HEK293 (cell line): ENCODE results near the gene BTBD10.

Experiments
- EGR2 ChIP-seq: fragments of 450-650 bp; formaldehyde crosslinking; IDR thresholded peaks from 2 replicates; pipeline ENCODE4 v1.5.1; 2016; ENCODE audit warnings: low read depth, missing biosample characterization, missing genetic modification characterization
- HIC1 ChIP-seq: fragments of 450-650 bp; formaldehyde crosslinking; IDR thresholded peaks from 2 replicates; pipeline ENCODE4 v1.5.1; 2016; ENCODE audit warnings: missing biosample characterization, missing genetic modification characterization
- HOXA7 ChIP-seq: sonication (generic); formaldehyde crosslinking; IDR thresholded peaks from 2 replicates; pipeline ENCODE4 v1.8.1; 2022; ENCODE audit warnings: missing genetic modification reagents, borderline replicate concordance
- KLF10 ChIP-seq: fragments of 450-650 bp; IDR thresholded peaks from 2 replicates; pipeline ENCODE4 v1.5.1; 2018; ENCODE audit warnings: missing biosample characterization, mild to moderate bottlenecking, missing genetic modification characterization
- KLF17 ChIP-seq: fragments of 450-650 bp; formaldehyde crosslinking; IDR thresholded peaks from 2 replicates; pipeline ENCODE4 v1.5.1; 2016; ENCODE audit warnings: missing biosample characterization, missing genetic modification characterization
- KLF7 ChIP-seq: fragments of 450-650 bp; formaldehyde crosslinking; IDR thresholded peaks from 2 replicates; pipeline ENCODE4 v1.5.1; 2016; ENCODE audit warnings: missing biosample characterization, missing genetic modification characterization, borderline replicate concordance
- MYNN ChIP-seq: fragments of 450-650 bp; formaldehyde crosslinking; IDR thresholded peaks from 2 replicates; pipeline ENCODE4 v1.5.1; 2016; ENCODE audit warnings: missing biosample characterization, missing genetic modification characterization, borderline replicate concordance
- OVOL3 ChIP-seq: fragments of 450-650 bp; formaldehyde crosslinking; IDR thresholded peaks from 2 replicates; pipeline ENCODE4 v1.5.1; 2016; ENCODE audit warnings: missing biosample characterization, missing genetic modification characterization
- REST ChIP-seq: fragments of 450-650 bp; formaldehyde crosslinking; IDR thresholded peaks from 2 replicates; pipeline ENCODE4 v1.5.1; 2016; ENCODE audit warnings: missing biosample characterization, missing genetic modification characterization
- SCRT1 ChIP-seq: fragments of 450-650 bp; formaldehyde crosslinking; IDR thresholded peaks from 2 replicates; pipeline ENCODE4 v1.5.1; 2016; ENCODE audit warnings: missing biosample characterization, missing genetic modification characterization, borderline replicate concordance
- SP2 ChIP-seq: fragments of 450-650 bp; formaldehyde crosslinking; IDR thresholded peaks from 2 replicates; pipeline ENCODE4 v1.5.1; 2016; ENCODE audit warnings: missing biosample characterization, missing genetic modification characterization
- SP3 ChIP-seq: fragments of 450-650 bp; formaldehyde crosslinking; IDR thresholded peaks from 2 replicates; pipeline ENCODE4 v1.5.1; 2016; ENCODE audit warnings: missing biosample characterization, missing genetic modification characterization
- ZBTB11 ChIP-seq: fragments of 450-650 bp; formaldehyde crosslinking; conservative IDR thresholded peaks from 2 replicates; pipeline ENCODE4 v1.5.1; 2016; ENCODE audit warnings: low read depth, missing biosample characterization, missing genetic modification characterization
- ZFP69B ChIP-seq: fragments of 450-650 bp; formaldehyde crosslinking; IDR thresholded peaks from 2 replicates; pipeline ENCODE4 v1.5.1; 2016; ENCODE audit warnings: missing biosample characterization, missing genetic modification characterization
- ZNF138 ChIP-seq: fragments of 450-650 bp; formaldehyde crosslinking; IDR thresholded peaks from 2 replicates; pipeline ENCODE4 v1.5.1; 2016; ENCODE audit warnings: missing biosample characterization, missing genetic modification characterization, borderline replicate concordance
- ZNF16 ChIP-seq: fragments of 450-650 bp; formaldehyde crosslinking; IDR thresholded peaks from 2 replicates; pipeline ENCODE4 v1.5.1; 2016; ENCODE audit warnings: low read depth, missing biosample characterization, missing genetic modification characterization
- ZNF202 ChIP-seq: fragments of 450-650 bp; formaldehyde crosslinking; IDR thresholded peaks from 2 replicates; pipeline ENCODE4 v1.5.1; 2016; ENCODE audit warnings: missing biosample characterization, missing genetic modification characterization, borderline replicate concordance
- ZNF223 ChIP-seq: fragments of 450-650 bp; formaldehyde crosslinking; IDR thresholded peaks from 2 replicates; pipeline ENCODE4 v1.5.1; 2016; ENCODE audit warnings: missing biosample characterization, missing genetic modification characterization
- ZNF239 ChIP-seq: fragments of 450-650 bp; formaldehyde crosslinking; IDR thresholded peaks from 2 replicates; pipeline ENCODE4 v1.5.1; 2016; ENCODE audit warnings: missing biosample characterization, missing genetic modification characterization
- ZNF248 ChIP-seq: fragments of 450-650 bp; formaldehyde crosslinking; IDR thresholded peaks from 2 replicates; pipeline ENCODE4 v1.5.1; 2017; ENCODE audit warnings: missing biosample characterization, missing genetic modification characterization
- ZNF324 ChIP-seq: fragments of 450-650 bp; formaldehyde crosslinking; IDR thresholded peaks from 2 replicates; pipeline ENCODE4 v1.5.1; 2016; ENCODE audit warnings: missing biosample characterization, missing genetic modification characterization
- ZNF335 ChIP-seq: fragments of 450-650 bp; formaldehyde crosslinking; conservative IDR thresholded peaks from 2 replicates; pipeline ENCODE4 v1.5.1; 2016; ENCODE audit warnings: missing biosample characterization, missing genetic modification characterization
- ZNF394 ChIP-seq: fragments of 450-650 bp; formaldehyde crosslinking; IDR thresholded peaks from 2 replicates; pipeline ENCODE4 v1.5.1; 2016; ENCODE audit warnings: missing biosample characterization, missing genetic modification characterization, mild to moderate bottlenecking, moderate library complexity, borderline replicate concordance
- ZNF416 ChIP-seq: fragments of 450-650 bp; formaldehyde crosslinking; IDR thresholded peaks from 2 replicates; pipeline ENCODE4 v1.5.1; 2016; ENCODE audit warnings: missing biosample characterization, missing genetic modification characterization
- ZNF48 ChIP-seq: fragments of 450-650 bp; formaldehyde crosslinking; IDR thresholded peaks from 2 replicates; pipeline ENCODE4 v1.5.1; 2016; ENCODE audit warnings: missing biosample characterization, missing genetic modification characterization
- ZNF610 ChIP-seq: fragments of 450-650 bp; formaldehyde crosslinking; IDR thresholded peaks from 2 replicates; pipeline ENCODE4 v1.5.1; 2016; ENCODE audit warnings: missing biosample characterization, missing genetic modification characterization, borderline replicate concordance
- ZNF624 ChIP-seq: fragments of 450-650 bp; formaldehyde crosslinking; IDR thresholded peaks from 2 replicates; pipeline ENCODE4 v1.5.1; 2017; ENCODE audit warnings: missing biosample characterization, missing genetic modification characterization
- ZNF677 ChIP-seq: fragments of 450-650 bp; IDR thresholded peaks from 2 replicates; pipeline ENCODE4 v1.5.0; 2018; ENCODE audit warnings: missing biosample characterization, mild to moderate bottlenecking, missing genetic modification characterization, moderate library complexity
- ZNF747 ChIP-seq: fragments of 450-650 bp; formaldehyde crosslinking; IDR thresholded peaks from 2 replicates; pipeline ENCODE4 v1.5.1; 2016; ENCODE audit warnings: missing biosample characterization, missing genetic modification characterization
- ZNF785 ChIP-seq: fragments of 450-650 bp; formaldehyde crosslinking; IDR thresholded peaks from 2 replicates; pipeline ENCODE4 v1.5.1; 2016; ENCODE audit warnings: missing biosample characterization, missing genetic modification characterization
- ZNF830 ChIP-seq: fragments of 450-650 bp; IDR thresholded peaks from 2 replicates; pipeline ENCODE4 v1.5.0; 2018; ENCODE audit warnings: missing biosample characterization, missing genetic modification characterization, low read depth, mild to moderate bottlenecking, moderate library complexity

Gene BTBD10

GRCh38 chr11:13462901-13463778 is at the start of gene BTBD10 (continued):
- TF ChIP-seq ZNF239 (tag by site-specific recombination) = no peak
- no peak for TF ChIP-seq ZFP69B (tag by site-specific recombination)
- TF ChIP-seq ZNF223 (tag by site-specific recombination) = no peak
- TF ChIP-seq SP3 = peak; percentile 90
- TF ChIP-seq SP2 (tag by site-specific recombination) = peak; percentile 85
- no peak for TF ChIP-seq ZNF202 (tag by site-specific recombination)
- no peak for TF ChIP-seq ZNF416 (tag by site-specific recombination)
- no peak for TF ChIP-seq ZNF677 (tag by site-specific recombination)
- no peak for TF ChIP-seq MYNN (tag by site-specific recombination)
- TF ChIP-seq HOXA7 = no peak
- peak; percentile 24; the same call in 1 of the 2 replicates for TF ChIP-seq HIC1 (tag by site-specific recombination)
- TF ChIP-seq ZNF610 (tag by site-specific recombination) = no peak
- TF ChIP-seq ZNF16 (tag by site-specific recombination) = no peak
- peak; percentile 82; the same call in 1 of the 2 replicates for TF ChIP-seq KLF7 (tag by site-specific recombination)
- no peak for TF ChIP-seq ZNF830 (tag by site-specific recombination)
- TF ChIP-seq OVOL3 (tag by site-specific recombination) = no peak
- TF ChIP-seq REST (tag by site-specific recombination) = peak; percentile 76
- no peak for TF ChIP-seq ZNF248 (tag by site-specific recombination)
- no peak for TF ChIP-seq ZNF394 (tag by site-specific recombination)
- no peak for TF ChIP-seq ZNF48 (tag by site-specific recombination)
- peak; percentile 41; the same call in 1 of the 2 replicates for TF ChIP-seq KLF10
- no peak for TF ChIP-seq ZNF138 (tag by site-specific recombination)
- TF ChIP-seq ZNF335 = peak; percentile 86
- no peak for TF ChIP-seq SCRT1 (tag by site-specific recombination)
- no peak for TF ChIP-seq ZNF324 (tag by site-specific recombination)
- TF ChIP-seq ZNF624 = no peak
- 0 out of 2 replicates have a peak, but pooled peaks have one; percentile 22 for TF ChIP-seq ZBTB11 (tag by site-specific recombination)
- TF ChIP-seq ZNF747 = no peak
- TF ChIP-seq EGR2 = peak; percentile 84
- TF ChIP-seq KLF17 (tag by site-specific recombination) = no peak
- TF ChIP-seq ZNF785 (tag by site-specific recombination) = no peak
